Stimulated activated naive CD8-positive, alpha-beta T cell treated with anti-CD3 and anti-CD28 coated beads, Interleukin-15, Interleukin-2, amounts not matched to agents 100 U/mL and 50 U/mL, for 24 hours (primary cell): ENCODE results near the gene FOLH1.
"Not testable (repeated sequence)": the region's sequence is repeated elsewhere in the genome, so short reads cannot be mapped to it uniquely, and the experiment has no call there.

Experiments
- ATAC-seq: fragments of 150-1000 bp; cut with Tn5 transposase; one replicate; pipeline ENCODE4 v1.10.0; 2021
- DNase-seq: peaks from one replicate; pipeline ENCODE4 v3.0.0; 2021

Gene FOLH1

GRCh38 chr11:49177936-49178335 is 30.5 kb downstream of the FOLH1 start:
- not testable (repeated sequence) for DNase-seq, ATAC-seq

GRCh38 chr11:49175378-49175777 is 33.0 kb downstream of the FOLH1 start:
- not testable (repeated sequence) for DNase-seq, ATAC-seq

- not testable (repeated sequence) for DNase-seq, ATAC-seq
Measured at GRCh38 chr11:49174691-49175366, 33.6 kb downstream of the FOLH1 start.

DNA sequence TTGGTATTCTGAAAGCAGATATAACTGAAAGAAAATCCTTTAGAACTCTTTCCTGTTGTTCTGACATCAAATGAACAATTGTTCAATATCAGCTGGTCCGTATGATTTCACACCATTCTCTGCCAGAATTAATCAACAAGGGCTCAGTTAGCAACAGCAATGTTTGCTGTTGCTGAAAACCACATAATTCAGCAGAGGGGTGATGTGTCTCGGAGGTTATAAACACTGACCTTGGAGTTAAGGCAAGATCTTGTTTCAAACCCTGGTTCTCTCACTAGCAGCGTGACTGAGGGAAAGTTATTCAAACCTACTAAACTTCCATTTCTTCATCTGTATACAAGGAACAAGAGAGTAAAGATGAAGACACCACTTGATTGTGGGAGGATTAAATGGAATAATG is 36.8 kb downstream of the FOLH1 start:
- DNase-seq, ATAC-seq: not testable (repeated sequence)

DNA sequence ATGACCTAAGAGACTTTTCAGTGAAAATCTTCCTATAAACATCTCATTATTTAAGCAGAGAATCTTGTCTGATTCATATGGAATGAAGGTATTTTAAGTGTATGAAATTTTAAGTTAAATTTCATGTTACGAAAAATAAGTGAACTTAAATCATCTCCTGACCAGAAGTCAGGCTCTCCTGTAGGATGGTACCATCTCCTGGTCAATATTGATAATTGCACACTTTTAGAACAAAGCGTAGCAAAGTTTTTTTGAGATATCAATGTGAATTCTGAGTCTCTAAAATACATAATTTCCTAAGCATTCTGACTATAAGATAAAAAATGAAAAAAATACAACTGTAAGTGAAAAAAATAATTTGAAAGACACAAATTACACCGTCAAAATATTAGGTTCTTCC is 38.8 kb downstream of the FOLH1 start:
- DNase-seq, ATAC-seq: not testable (repeated sequence)

GRCh38 chr11:49168992-49169391 is 39.4 kb downstream of the FOLH1 start:
- ATAC-seq, DNase-seq: not testable (repeated sequence)

DNA sequence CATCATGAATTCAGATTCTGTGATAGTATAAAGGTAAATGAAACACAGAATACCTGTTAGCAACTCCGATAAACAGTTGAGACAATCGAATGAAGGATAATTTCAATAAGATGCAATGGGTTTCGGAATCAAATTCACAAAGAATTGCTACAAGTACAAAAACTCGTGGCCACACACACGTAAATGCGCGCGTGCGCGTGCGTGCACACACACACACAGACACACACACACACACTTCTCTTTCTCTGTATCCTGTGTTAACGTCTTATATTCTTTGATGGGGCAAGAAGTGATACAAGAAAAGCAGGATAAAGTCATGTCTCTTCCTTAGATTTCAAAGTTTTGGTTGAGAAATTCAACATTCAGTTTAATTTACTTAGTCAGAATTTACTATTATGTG is 57.2 kb downstream of the FOLH1 start:
- no peak for ATAC-seq
- DNase-seq = no peak

GRCh38 chr11:49102356-49102755 is 106.0 kb downstream of the FOLH1 start:
- DNase-seq, ATAC-seq: not testable (repeated sequence)
